ENCODE data around the gene SOX1.

DNA sequence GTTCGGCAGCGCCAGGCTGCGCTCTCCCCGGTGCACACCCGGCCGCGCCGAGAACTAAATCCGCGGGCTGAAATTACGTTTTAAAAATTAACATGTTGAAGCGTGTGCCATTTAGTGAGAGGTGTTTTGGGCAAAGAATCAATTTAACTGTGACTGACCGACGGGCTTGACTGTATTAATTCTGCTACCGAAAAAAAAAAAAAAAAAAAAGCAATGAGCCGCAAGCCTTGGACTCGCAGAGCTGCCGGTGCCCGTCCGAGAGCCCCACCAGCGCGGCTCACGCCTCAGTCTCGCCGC is 9.6 kb upstream of the SOX1 start:
- TF ChIP-seq POLR2AphosphoS5 (IDR thresholded peaks at IDR 0.05) (no peak), POLR2A (IDR thresholded peaks at IDR 0.05) (no peak)
- TF ChIP-seq, protein P1, sequence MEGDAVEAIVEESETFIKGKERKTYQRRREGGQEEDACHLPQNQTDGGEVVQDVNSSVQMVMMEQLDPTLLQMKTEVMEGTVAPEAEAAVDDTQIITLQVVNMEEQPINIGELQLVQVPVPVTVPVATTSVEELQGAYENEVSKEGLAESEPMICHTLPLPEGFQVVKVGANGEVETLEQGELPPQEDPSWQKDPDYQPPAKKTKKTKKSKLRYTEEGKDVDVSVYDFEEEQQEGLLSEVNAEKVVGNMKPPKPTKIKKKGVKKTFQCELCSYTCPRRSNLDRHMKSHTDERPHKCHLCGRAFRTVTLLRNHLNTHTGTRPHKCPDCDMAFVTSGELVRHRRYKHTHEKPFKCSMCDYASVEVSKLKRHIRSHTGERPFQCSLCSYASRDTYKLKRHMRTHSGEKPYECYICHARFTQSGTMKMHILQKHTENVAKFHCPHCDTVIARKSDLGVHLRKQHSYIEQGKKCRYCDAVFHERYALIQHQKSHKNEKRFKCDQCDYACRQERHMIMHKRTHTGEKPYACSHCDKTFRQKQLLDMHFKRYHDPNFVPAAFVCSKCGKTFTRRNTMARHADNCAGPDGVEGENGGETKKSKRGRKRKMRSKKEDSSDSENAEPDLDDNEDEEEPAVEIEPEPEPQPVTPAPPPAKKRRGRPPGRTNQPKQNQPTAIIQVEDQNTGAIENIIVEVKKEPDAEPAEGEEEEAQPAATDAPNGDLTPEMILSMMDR (IDR thresholded peaks at IDR 0.05): no peak
